Prostate gland (tissue), 2 donors: ENCODE measurements around the gene MEF2D. TPM values are rescaled to one million over a fixed set of nuclear protein-coding genes. Genes with fewer than 3 reads are reported as not detected.

Source experiments
- DNase-seq: peaks from one replicate; pipeline ENCODE4 v3.0.0-alpha.2; 2019; ENCODE audit warnings: low spot score
- H3K27ac ChIP-seq, 2 donors: fragments of 200-600 bp; sonication (generic); 2 replicates each; pipeline ENCODE4 v1.5.1; 2017 to 2019
- H3K27me3 ChIP-seq: fragments of 200-600 bp; sonication (generic); replicated peaks from 2 replicates; pipeline ENCODE4 v1.5.1; 2019; ENCODE audit not compliant: insufficient read depth
- H3K36me3 ChIP-seq, 2 donors: fragments of 200-600 bp; sonication (generic); 1 replicate in 1 of 2; 2 replicates in 1 of 2; pipeline versions ENCODE4 v1.5.1 to v1.8.1; 2017 to 2019
- H3K4me1 ChIP-seq: fragments of 200-600 bp; sonication (generic); replicated peaks from 2 replicates; pipeline ENCODE4 v1.5.1; 2019
- H3K4me3 ChIP-seq, 2 donors: fragments of 200-600 bp; sonication (generic); 2 replicates each; pipeline ENCODE4 v1.5.1; 2017 to 2019
- H3K9me3 ChIP-seq: fragments of 200-600 bp; sonication (generic); 2 replicates; pipeline ENCODE4 v1.5.1; 2017
- CTCF ChIP-seq, 4 experiments: fragments of 200-600 bp in 2 of 4; fragments of 450-650 bp in 2 of 4; sonication (generic) in 2 of 4; IDR thresholded peaks; 1 replicate in 3 of 4; 2 replicates in 1 of 4; pipeline ENCODE4 v1.5.1; 2016 to 2019; ENCODE audit warnings: antibody characterized with exemption in 4 of 4, mild to moderate bottlenecking in 2 of 4, moderate library complexity in 2 of 4
- POLR2A ChIP-seq: fragments of 450-650 bp; IDR thresholded peaks from one replicate; pipeline ENCODE4 v1.6.1; 2016; ENCODE audit warnings: antibody characterized with exemption, mild to moderate bottlenecking
- POLR2AphosphoS5 ChIP-seq: sonication (generic); formaldehyde crosslinking; IDR thresholded peaks from one replicate; pipeline ENCODE4 v1.6.1; 2017; ENCODE audit warnings: antibody characterized with exemption
- WGBS: methylation state at CpG from one replicate; pipeline ENCODE4 v1.1.5; 2018; 5-methylcytosine and 5-hydroxymethylcytosine counted together
- intact Hi-C: fragments of 100-400 bp; cut with DNase I; formaldehyde crosslinking; loops from one replicate; pipeline ENCODE4 v1.14.2; 2022
- total RNA-seq, 2 donors: library from RNA; depleted of rRNA; stranded (reverse); fragments of >200 nt; gene quantifications; one replicate each; pipeline ENCODE4 v1.1.0, GENCODE V29; 2016

The MEF2D gene
- total RNA-seq, 2 donors from 2014 or later, result 52.1 to 128 TPM

- TF ChIP-seq CTCF (IDR thresholded peaks at IDR 0.05), result no peak
- no peak for TF ChIP-seq POLR2A
- no peak for TF ChIP-seq POLR2AphosphoS5
- no peak overlapping the region for H3K27ac ChIP-seq
- H3K27me3 ChIP-seq, result peaks cover 33% of the 10 kb centered on the region
- H3K4me1 ChIP-seq, result peaks cover 9% of the 10 kb centered on the region
- H3K9me3 ChIP-seq, result no peaks in the 10 kb centered on the region
- WGBS, result 7% methylated on average over 69 of the region's 69 CpGs
- no peaks in the 10 kb centered on the region for H3K36me3 ChIP-seq
- intact Hi-C loops, result no loop called here
- H3K4me3 ChIP-seq, result no peak overlapping the region
- DNase-seq, result no peak
These were observed 80.1 kb downstream of the MEF2D start for GRCh38 chr1:156420205-156421061.

GRCh38 chr1:156419854-156420204 is 80.7 kb downstream of the MEF2D start:
- no peaks in the 10 kb centered on the region for H3K36me3 ChIP-seq
- no peaks in the 10 kb centered on the region for H3K9me3 ChIP-seq
- no peak for DNase-seq
- intact Hi-C loops, result no loop called here
- peaks cover 35% of the 10 kb centered on the region for H3K27me3 ChIP-seq
- no peak for TF ChIP-seq CTCF (IDR thresholded peaks at IDR 0.05)
- no peak for TF ChIP-seq POLR2AphosphoS5
- TF ChIP-seq POLR2A, result no peak
- H3K4me1 ChIP-seq, result peaks cover 9% of the 10 kb centered on the region
- H3K4me3 ChIP-seq, result no peak overlapping the region
- WGBS, result 29% methylated on average over 5 of the region's 5 CpGs
- H3K27ac ChIP-seq, result no peak overlapping the region

GRCh38 chr1:156418416-156419070 is 82.0 kb downstream of the MEF2D start:
- intact Hi-C loops, result no loop called here
- DNase-seq, result no peak
- Histone ChIP-seq H3K9me3 (no peaks in the 10 kb centered on the region), H3K4me1 (peaks cover 9% of the 10 kb centered on the region), H3K4me3 (no peak overlapping the region), H3K36me3 (no peaks in the 10 kb centered on the region), H3K27ac (no peak overlapping the region), H3K27me3 (peaks cover 43% of the 10 kb centered on the region)
- no peak for TF ChIP-seq POLR2A
- 88% methylated on average over 12 of the region's 12 CpGs for WGBS

GRCh38 chr1:156417401-156418020 is 83.1 kb downstream of the MEF2D start:
- peaks cover 38% of the 10 kb centered on the region for H3K27me3 ChIP-seq
- 74% methylated on average over 6 of the region's 6 CpGs for WGBS
- no peak overlapping the region for H3K27ac ChIP-seq
- DNase-seq, result no peak
- intact Hi-C loops, result no loop called here
- no peak overlapping the region for H3K4me3 ChIP-seq
- no peaks in the 10 kb centered on the region for H3K36me3 ChIP-seq
- TF ChIP-seq POLR2AphosphoS5 (no peak), POLR2A (no peak), CTCF (IDR thresholded peaks at IDR 0.05) (no peak)
- peaks cover 9% of the 10 kb centered on the region for H3K4me1 ChIP-seq
- no peaks in the 10 kb centered on the region for H3K9me3 ChIP-seq

- 57% methylated on average over 1 of the region's 1 CpG for WGBS
- Histone ChIP-seq H3K4me3 (no peak overlapping the region), H3K36me3 (no peaks in the 10 kb centered on the region), H3K4me1 (peaks cover 9% of the 10 kb centered on the region), H3K27ac (no peak overlapping the region), H3K9me3 (no peaks in the 10 kb centered on the region), H3K27me3 (peaks cover 38% of the 10 kb centered on the region)
- no peak for DNase-seq
- intact Hi-C loops, result no loop called here
- TF ChIP-seq CTCF (IDR thresholded peaks at IDR 0.05), result no peak
- TF ChIP-seq POLR2A, result no peak
- TF ChIP-seq POLR2AphosphoS5, result no peak
These were observed 83.6 kb downstream of the MEF2D start for GRCh38 chr1:156416993-156417392.
